ENCODE measurements around the gene RBM44.

The RBM44 gene

DNA sequence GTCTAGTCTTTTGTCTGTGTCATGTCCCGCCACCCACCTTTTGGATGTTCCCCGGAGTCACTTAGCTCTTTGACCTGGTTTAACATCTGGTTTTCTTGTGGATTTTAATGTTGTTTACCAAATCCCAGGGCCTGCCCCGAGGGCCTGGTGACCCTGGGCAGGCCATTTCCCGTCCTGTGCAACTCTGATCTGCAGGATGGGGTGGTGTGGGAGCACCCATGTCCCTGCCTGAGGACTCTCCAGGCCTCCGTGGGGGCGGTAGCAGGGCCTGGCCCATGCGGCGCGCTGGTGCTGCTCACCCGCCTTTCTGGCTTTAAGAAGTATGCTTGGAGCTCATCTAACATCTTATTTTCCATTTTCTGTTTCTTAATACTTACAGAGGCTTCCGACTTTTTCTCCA lies 71.5 kb downstream of the RBM44 start:
- no peak overlapping the region for H3K4me3 ChIP-seq (ENCODE audit: low read depth, low read length)

- no peak overlapping the region for H3K4me3 ChIP-seq (ENCODE audit: low read depth, low read length)
Measured at GRCh38 chr2:237870754-237871651, 72.4 kb downstream of the RBM44 start.

DNA sequence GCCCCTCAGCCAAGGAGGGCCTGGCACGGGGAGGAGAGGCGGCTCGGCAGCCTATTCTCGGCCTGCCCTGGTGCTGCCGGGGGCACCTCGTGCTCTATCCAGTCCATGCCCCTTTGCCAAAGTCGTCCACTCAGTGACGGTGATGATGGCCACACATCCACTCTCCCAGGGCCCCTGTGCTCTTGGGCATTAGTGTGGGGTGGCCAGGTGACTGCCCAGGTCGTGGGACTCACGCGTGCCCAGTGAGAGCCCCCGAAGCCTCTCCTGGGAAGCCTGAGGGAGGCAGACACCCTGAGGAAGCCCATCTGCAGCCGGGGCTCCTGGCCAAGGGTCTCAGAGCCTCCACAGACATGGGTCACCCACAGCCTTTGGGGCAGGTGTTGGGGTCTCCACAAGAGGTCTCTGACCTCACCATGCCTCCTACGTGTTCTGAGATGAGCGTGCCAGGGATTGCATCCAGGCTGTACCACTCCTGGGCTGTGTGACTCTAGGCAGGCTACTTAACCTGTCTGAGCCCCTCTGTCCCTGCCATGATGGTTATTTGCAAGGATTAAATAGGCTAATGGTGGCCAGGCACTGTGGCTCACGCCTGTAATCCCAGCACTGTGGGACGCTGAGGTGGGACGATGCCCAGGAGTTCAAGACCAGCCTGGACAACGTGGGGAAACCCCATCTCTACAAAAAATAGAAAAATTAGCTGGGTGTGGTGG lies 73.8 kb downstream of the RBM44 start:
- no peak overlapping the region for H3K4me3 ChIP-seq (ENCODE audit: low read depth, low read length)

GRCh38 chr2:237873421-237873831 lies 74.8 kb downstream of the RBM44 start:
- H3K4me3 ChIP-seq (ENCODE audit: low read depth, low read length) = no peak overlapping the region

DNA sequence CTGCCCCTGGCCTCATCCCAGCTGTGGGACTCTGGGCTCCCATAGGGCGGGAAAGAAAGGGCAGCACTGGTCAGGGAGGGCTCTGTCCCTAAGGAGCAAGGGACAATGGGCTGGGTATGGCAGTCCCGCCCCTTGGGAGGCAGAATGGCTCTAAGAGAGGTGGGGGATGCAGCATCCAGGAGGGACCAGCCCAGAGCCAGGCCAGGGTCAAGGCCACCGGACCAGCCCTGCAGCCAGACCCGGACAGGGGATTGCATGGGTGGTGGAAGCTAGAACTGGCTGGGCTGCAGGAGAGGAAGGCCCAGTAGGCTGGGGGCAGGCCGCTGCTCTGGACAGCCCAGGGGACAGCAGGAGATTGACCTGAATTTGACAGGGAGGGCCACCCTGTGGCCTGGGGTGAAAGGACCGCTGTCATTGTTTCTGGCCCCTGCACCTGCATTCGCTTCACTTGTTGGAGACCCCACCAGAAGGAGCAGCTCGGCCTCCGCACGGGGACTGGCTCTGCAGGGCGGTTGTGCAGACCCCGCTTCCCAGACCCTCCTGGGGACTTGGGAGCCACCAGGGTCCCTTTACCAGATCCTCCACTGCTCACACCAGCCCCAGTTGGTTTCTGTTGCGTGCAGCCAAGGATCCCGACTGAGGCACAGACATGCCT lies 75.4 kb downstream of the RBM44 start:
- no peak overlapping the region for H3K4me3 ChIP-seq (ENCODE audit: low read depth, low read length)

- no peak overlapping the region for H3K4me3 ChIP-seq (ENCODE audit: low read depth, low read length)
Measured at GRCh38 chr2:237874585-237875161, 76.1 kb downstream of the RBM44 start.

- H3K4me3 ChIP-seq (ENCODE audit: low read depth, low read length) = no peak overlapping the region
Measured at GRCh38 chr2:237875256-237876060, 76.9 kb downstream of the RBM44 start.

- no peak overlapping the region for H3K4me3 ChIP-seq (ENCODE audit: low read depth, low read length)
Measured at GRCh38 chr2:237876061-237876526, 77.5 kb downstream of the RBM44 start.

DNA sequence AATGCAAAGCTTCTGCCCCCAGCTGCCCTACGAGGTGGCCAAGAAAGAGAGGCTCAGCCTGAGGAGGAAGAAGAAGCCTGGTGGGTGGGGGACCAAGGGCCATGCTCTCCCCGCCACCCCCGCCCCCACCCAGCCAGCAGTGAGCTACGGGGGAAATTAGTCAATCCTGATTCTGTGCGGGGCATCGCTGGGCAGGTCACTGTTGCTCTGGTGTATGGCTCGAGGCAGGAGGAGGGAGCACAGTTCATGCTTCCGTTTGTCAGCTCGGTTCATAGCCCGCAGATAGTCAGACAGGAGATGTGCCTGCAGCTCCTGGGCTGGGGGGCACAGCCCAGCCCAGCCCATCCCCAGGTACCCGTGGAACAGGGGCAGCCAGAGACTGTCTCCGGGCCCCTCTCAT lies 78.0 kb downstream of the RBM44 start:
- no peak overlapping the region for H3K4me3 ChIP-seq (ENCODE audit: low read depth, low read length)

DNA sequence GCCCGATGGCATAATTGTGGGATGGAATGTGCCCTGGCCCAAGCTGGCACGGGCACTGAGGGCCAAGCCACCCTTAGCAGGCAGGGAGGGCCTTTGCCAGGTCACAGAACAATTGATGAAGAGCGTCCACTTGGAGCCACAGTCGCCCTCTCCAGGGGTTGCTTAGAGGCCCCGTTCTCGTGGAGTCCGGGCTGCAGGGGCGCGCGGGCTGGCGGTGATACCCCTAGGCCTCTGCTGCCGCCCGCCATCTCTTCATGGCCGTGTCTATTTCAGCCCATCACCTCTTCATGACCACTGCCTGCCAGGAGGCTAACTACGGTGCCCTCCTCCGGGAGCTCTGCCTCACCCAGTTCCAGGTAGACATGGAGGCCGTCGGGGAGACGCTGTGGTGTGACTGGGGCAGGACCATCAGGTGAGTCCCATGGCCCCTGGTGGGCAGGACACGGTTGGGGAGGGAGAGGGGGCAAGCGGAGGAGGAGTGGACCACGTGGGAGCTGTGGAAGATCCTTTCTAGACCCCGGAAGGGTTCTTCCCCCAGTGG lies 78.4 kb downstream of the RBM44 start:
- no peak overlapping the region for H3K4me3 ChIP-seq (ENCODE audit: low read depth, low read length)

DNA sequence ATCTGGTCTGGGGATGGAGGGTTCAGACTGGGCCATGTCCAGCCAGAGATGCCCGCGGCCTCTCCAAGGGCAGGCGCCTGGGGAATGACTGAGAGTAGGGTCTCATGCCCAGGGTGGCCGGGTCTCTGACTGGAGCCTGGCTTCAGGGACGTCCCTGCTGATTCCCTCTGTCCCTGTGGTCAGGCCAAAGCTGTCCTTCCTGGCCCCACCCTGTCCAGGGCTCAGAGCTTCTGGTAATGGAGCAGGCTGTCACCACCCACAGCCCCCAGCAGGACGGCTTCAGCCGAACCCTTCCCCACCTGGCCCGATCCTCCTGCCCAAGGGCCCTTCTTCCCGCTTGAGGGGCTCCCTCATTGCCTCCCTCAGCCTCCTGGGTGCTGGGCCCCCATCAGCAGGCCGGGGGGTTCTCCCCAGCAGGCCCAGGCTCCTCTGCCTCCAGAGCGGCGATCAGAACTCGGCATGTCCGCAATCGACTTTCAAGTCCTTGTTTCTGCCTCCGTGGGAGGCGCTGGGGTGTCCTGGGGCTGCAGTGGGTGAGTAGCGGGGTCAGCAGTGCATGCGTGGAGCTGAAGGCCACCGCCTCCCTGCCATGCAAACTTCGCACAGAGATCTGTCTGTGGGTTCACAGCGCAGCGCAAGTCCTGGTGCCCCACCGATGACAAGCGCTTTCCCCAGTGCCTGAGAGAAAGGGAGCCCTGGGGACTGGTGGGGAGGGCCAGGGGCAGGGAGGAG lies 79.2 kb downstream of the RBM44 start:
- no peak overlapping the region for H3K4me3 ChIP-seq (ENCODE audit: low read depth, low read length)

GRCh38 chr2:237878321-237879057 lies 79.9 kb downstream of the RBM44 start:
- H3K4me3 ChIP-seq (ENCODE audit: low read depth, low read length) = no peak overlapping the region

- no peak overlapping the region for H3K4me3 ChIP-seq (ENCODE audit: low read depth, low read length)
Measured at GRCh38 chr2:237879058-237879430, 80.5 kb downstream of the RBM44 start.

DNA sequence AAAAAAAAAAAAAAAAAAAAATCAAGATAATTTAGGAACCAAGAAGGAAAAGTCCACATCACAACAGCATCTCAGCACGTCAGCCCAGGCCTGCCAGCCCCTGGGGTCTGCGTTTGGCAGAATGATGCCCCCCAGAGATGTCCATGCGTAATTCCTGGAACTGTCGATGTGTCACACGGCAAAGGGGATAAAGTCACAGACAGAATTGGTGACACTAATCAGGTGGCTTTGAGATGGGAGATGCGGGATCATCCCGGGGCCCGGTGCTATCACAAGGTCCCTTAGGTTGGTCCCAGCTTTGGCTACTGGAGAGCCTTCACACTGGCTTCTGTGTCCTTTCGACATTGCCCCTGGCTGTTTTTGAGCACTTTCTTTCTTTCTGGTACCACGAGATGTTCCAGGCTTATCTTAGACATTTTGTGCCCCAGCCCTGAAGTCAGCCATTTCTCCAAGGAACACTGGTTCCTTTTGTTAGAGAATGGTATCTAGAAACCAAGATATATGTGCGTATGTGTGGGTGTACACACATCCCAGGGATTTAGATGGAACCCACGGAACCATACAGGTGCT lies 81.5 kb downstream of the RBM44 start:
- no peak overlapping the region for H3K4me3 ChIP-seq (ENCODE audit: low read depth, low read length)

DNA sequence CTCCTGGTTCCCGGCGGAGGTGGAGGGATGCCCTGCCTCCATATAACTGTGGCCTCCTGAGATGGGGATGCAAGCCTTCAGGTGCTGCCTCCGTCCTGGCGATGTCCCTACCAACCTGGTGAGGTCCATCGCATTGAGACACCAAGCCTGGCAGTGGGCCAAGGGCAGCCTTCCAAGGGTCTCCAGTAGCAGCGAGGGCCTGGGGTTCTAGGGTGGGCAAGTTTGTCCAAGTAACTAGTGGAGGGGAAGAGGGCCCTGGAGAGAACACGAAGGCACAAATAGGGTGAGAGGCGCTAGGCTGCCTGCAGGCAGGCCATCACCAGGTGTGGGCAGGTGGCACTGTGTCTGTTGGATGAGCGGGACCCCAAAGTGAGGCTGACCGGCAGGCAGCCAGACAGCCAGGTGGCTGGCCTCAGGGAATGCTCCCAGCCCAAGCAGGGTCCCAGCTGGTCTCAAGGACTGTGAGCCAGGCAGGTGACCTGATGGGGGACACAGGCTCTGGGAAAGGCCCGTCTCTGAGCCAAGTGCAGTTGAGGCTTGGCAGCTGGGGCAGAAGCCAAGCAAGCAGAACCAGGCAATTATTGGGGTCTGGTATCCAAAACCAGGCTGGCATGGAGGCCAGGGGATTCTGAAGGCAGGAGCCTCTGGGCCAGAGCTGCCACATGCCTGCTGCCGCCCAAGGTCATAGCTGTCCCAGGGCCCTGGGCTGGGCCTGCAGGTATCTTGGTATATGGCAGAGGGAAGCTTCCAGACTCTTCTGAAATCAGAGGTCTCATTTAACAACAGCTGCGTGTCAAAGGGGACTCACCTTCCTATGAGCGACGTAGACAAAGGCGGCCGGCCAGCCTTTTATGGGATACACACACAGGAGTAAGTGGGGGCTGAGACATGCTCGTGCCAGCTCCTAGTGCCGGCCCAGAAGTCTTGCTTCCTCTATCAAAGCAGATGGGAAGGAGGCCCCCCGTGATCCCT lies 84.2 kb downstream of the RBM44 start:
- no peak overlapping the region for H3K4me3 ChIP-seq (ENCODE audit: low read depth, low read length)

DNA sequence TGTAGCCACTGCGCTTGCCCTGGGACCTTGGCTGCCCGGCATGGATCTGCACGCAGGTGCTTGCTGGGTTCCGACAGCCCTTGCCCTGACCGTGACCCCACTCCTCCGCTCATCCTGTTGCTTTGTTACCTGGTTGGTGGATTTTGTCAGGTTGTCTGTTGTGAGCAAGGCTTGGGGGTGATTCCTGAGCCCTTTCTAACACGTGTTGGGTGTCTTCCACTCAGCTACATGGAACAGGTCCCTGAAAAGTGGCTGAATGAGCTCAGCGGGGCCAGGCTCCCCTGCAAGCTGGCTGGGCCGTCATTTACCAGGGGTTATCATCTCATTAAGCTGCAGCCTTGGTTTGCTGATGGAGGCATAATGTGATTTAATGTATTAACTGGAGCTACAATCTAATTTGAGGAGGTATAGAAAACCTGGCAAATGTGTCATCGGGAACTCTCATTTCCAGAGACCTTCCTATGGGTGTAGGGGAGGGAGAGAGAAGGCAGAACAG lies 85.4 kb downstream of the RBM44 start:
- H3K4me3 ChIP-seq (ENCODE audit: low read depth, low read length) = no peak overlapping the region

GRCh38 chr2:237884681-237885080 lies 86.1 kb downstream of the RBM44 start:
- no peak overlapping the region for H3K4me3 ChIP-seq (ENCODE audit: low read depth, low read length)

All from iPS-11a (cell line).